GM13977 (cell line): Measurements from ENCODE around the gene LRRC59.
"Not testable (repeated sequence)": the region's sequence is repeated elsewhere in the genome, so short reads cannot be mapped to it uniquely, and the experiment has no call there.

Experiments
- DNase-seq: peaks from one replicate; pipeline ENCODE4 v3.0.0; 2012; ENCODE audit warnings: low spot score
- in situ Hi-C: fragments of 300-500 bp; cut with MboI; formaldehyde crosslinking; loops from one replicate; pipeline ENCODE4 v1.12.0; 2022; ENCODE audit warnings: low sequenced_read_pairs, low pct_unique_long_range_greater_than_20kb, mixed read lengths, inconsistent platforms; ENCODE audit not compliant: unreplicated experiment
- TF ChIP-seq, protein P1 (sequence below): IDR thresholded peaks from 2 replicates; pipeline ENCODE4 v1.5.1; 2012; ENCODE audit warnings: mild to moderate bottlenecking, control low read depth; ENCODE audit not compliant: insufficient read depth; ENCODE audit errors: extremely low read depth, missing control alignments

Gene LRRC59

GRCh38 chr17:50333291-50334057, 63.8 kb downstream of the LRRC59 start:
- DNase-seq, in situ Hi-C loops: not testable (repeated sequence)
- TF ChIP-seq, protein P1, sequence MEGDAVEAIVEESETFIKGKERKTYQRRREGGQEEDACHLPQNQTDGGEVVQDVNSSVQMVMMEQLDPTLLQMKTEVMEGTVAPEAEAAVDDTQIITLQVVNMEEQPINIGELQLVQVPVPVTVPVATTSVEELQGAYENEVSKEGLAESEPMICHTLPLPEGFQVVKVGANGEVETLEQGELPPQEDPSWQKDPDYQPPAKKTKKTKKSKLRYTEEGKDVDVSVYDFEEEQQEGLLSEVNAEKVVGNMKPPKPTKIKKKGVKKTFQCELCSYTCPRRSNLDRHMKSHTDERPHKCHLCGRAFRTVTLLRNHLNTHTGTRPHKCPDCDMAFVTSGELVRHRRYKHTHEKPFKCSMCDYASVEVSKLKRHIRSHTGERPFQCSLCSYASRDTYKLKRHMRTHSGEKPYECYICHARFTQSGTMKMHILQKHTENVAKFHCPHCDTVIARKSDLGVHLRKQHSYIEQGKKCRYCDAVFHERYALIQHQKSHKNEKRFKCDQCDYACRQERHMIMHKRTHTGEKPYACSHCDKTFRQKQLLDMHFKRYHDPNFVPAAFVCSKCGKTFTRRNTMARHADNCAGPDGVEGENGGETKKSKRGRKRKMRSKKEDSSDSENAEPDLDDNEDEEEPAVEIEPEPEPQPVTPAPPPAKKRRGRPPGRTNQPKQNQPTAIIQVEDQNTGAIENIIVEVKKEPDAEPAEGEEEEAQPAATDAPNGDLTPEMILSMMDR: peak; percentile 23

DNA sequence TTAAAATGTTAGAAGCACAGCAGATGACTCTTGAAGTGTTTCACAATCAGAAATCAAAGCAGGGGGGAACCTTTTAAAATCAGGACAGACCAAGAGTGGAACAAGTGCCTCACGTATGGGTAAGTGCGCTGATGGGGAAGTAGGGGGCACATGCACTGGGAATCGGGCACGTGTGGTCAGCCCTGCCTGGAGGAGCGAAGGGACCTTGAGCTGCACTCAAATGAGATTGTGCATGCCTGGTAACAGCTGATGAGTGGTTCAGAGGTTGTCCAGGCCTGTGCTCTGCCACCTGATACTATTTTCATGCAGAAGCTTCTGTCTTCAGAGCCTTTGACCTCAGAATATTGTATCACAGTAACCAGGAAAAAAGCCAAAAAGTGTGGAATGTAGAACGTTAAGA, 65.1 kb downstream of the LRRC59 start:
- DNase-seq: no peak
- TF ChIP-seq, protein P1: no peak
- in situ Hi-C loops: no loop called here
